ENCODE measurements around the gene RAD51B.

DNA sequence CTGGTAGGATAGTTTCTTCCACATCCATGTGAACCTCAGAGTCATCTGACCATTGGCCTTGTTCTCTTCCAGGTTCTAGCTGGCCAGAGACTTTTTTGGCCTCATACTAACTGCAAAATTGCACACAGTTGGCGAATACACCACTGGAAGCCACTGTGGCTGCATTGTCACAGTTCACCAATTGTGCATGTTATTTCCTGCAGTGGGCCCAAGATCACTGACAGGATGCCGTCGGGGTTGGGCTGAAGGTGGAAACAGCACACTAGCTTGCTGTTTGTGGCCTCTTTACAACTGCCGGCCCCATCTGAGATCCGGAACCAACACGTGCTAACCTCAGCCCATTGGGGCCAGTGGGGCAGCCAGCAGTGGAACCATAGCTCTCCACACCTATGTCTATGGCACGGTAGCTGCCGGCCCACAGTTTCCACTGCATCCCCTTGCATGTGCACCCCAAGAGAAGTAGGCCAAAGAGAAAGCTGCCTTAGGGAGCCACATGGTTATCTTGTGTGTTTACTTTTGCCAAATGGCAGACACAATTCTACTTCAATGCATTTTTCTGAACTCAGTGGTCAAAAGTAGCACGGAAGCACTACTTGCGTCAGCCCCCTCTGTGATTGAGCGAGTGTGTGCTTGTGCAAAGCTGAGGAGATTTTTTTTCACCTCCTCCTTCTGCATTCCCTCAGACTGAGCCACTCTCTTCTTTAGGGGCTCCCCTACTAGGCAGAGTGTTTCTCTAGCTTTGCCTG is 464.0 kb downstream of the RAD51B start:
- TF ChIP-seq, protein P1, sequence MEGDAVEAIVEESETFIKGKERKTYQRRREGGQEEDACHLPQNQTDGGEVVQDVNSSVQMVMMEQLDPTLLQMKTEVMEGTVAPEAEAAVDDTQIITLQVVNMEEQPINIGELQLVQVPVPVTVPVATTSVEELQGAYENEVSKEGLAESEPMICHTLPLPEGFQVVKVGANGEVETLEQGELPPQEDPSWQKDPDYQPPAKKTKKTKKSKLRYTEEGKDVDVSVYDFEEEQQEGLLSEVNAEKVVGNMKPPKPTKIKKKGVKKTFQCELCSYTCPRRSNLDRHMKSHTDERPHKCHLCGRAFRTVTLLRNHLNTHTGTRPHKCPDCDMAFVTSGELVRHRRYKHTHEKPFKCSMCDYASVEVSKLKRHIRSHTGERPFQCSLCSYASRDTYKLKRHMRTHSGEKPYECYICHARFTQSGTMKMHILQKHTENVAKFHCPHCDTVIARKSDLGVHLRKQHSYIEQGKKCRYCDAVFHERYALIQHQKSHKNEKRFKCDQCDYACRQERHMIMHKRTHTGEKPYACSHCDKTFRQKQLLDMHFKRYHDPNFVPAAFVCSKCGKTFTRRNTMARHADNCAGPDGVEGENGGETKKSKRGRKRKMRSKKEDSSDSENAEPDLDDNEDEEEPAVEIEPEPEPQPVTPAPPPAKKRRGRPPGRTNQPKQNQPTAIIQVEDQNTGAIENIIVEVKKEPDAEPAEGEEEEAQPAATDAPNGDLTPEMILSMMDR (IDR thresholded peaks at IDR 0.05), result no peak
- TF ChIP-seq TCF7L2 (IDR thresholded peaks at IDR 0.05; ENCODE audit: low read depth, low read length), result no peak
- TF ChIP-seq POLR2AphosphoS5 (IDR thresholded peaks at IDR 0.05; ENCODE audit: low read depth, low read length), result no peak
- TF ChIP-seq, protein P2, sequence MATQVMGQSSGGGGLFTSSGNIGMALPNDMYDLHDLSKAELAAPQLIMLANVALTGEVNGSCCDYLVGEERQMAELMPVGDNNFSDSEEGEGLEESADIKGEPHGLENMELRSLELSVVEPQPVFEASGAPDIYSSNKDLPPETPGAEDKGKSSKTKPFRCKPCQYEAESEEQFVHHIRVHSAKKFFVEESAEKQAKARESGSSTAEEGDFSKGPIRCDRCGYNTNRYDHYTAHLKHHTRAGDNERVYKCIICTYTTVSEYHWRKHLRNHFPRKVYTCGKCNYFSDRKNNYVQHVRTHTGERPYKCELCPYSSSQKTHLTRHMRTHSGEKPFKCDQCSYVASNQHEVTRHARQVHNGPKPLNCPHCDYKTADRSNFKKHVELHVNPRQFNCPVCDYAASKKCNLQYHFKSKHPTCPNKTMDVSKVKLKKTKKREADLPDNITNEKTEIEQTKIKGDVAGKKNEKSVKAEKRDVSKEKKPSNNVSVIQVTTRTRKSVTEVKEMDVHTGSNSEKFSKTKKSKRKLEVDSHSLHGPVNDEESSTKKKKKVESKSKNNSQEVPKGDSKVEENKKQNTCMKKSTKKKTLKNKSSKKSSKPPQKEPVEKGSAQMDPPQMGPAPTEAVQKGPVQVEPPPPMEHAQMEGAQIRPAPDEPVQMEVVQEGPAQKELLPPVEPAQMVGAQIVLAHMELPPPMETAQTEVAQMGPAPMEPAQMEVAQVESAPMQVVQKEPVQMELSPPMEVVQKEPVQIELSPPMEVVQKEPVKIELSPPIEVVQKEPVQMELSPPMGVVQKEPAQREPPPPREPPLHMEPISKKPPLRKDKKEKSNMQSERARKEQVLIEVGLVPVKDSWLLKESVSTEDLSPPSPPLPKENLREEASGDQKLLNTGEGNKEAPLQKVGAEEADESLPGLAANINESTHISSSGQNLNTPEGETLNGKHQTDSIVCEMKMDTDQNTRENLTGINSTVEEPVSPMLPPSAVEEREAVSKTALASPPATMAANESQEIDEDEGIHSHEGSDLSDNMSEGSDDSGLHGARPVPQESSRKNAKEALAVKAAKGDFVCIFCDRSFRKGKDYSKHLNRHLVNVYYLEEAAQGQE (IDR thresholded peaks at IDR 0.05; ENCODE audit: insufficient read depth in 1 of 2, low read depth in 2 of 2, low read length in 1 of 2), result no peak
- TF ChIP-seq SIN3A (IDR thresholded peaks at IDR 0.05; ENCODE audit: borderline replicate concordance, insufficient read depth, low read depth, low read length), result no peak
